CD4-positive, alpha-beta T cell treated with Interleukin-15 for 4 hours (primary cell): ENCODE measurements around the gene TNS3.

Source experiments
- DNase-seq: peaks from one replicate; pipeline ENCODE4 v3.0.0-alpha.2; 2020; ENCODE audit warnings: low spot score

Gene TNS3

DNA sequence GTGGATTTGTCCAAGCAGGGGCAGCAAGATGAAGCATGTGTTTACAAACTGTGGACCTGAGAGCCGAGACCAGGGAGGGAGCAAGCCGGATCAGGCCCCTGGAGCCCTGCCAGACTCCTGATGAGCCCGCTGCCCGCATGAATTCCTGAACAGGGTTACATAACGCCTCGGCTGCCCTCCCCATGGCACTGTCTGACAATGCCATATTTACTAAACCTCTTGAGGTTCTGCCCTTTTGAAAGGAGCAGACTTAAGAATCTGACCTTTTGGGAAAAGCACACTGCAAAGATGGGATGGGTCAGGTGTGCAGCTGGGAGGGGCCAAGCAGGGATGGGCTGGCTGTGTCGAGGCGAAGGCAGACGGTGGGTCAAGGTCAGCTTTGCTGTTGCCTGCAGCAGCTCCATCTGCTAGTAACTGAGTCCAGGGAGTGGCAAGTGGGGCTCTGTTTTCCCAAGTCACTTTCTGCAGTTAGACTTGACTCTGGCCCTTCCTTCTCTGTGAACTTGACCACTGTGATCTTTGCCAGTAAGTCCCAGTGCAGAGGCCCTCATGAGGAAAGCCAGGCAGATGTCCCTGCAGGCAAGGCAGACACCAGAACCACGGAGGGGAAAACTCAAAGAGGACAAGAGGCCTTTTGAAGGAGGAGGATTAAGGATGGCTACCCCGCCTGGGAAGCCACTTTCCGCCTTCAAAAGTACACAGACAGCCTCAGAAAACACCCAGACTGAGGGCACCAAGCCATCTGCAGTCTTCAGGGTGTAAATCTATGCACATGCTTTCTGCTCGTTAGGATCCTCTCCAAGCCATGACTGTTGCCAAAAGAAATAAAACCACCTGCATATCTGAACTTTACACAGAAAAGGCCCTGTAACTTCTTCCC lies 175.8 kb downstream of the TNS3 start:
- no peak for DNase-seq

DNA sequence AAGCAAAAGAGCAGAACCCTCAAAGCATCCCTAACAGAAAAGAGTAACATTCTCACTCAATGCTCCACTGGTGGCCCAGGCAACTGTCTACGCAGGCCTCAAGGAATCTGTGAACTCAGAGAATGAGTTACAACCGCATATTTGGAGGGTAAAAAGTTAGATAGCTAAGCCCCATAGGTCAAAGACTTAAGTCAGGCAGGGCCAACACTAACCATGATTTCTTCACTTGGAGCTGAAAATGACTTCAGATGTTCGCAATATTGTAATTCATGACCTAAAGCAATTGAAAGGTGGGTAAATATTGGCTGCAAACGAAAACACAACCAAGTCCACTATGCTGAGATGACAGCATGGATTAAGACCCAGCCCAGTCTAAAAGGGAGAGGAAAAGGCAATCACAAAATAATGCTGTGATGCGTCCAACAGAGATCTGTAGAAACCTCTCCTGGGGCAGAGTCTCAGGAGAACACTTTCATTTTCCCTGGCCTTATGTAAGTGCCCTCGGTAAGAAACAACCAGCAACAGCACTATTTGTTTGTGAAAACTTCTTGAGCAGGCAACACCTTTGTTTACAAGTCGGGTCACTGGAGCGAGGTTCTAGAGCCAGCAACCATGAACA lies 176.5 kb downstream of the TNS3 start:
- no peak for DNase-seq

- DNase-seq, result no peak
These were observed 177.9 kb downstream of the TNS3 start for GRCh38 chr7:47404010-47404409.

GRCh38 chr7:47402941-47403866 lies 178.7 kb downstream of the TNS3 start:
- DNase-seq, result no peak

GRCh38 chr7:47401611-47402570 lies 180.0 kb downstream of the TNS3 start:
- DNase-seq, result no peak

GRCh38 chr7:47400741-47401206 lies 181.1 kb downstream of the TNS3 start:
- DNase-seq, result no peak

DNA sequence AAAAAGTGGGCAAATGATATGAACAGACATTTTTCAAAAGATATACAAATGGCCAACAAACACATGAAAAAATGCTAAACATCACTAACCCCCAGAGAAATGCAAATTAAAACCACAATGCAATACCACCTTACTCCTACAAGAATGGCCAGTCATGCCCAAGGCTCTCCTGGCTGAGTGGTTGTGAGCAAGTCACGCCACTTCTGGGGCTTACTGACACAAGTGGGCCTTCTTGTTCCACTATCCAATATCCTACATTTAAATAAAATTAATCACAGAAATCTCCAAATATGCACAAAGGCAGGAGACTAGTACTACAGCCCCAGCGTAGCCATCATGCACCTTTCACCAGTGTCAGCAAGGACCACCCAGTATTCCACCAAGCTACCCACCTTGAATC lies 181.9 kb downstream of the TNS3 start:
- DNase-seq, result no peak

DNA sequence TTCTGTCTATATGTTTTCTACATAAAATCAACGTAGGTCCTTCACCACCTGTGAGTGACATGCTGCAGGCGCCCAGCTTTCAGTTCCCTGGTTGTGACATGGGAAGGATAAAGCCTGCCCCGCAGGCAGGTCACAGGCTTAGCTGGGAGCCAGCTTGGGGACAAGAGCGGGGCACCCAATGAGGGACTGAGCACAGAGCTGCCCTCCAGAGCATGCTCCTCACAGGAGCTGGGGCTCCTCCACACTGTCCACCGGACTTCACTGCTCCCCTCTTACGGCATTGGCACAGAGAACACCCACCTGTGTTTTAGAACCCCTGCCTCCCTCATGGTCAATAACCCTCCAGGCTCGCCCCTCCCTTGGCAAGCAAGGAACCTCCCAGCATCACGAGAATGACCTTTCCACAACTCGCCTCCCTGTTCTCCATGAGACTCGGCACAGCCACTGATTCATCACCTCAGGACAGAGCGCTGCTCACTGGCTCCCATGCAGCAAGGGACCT lies 187.1 kb downstream of the TNS3 start:
- no peak for DNase-seq

GRCh38 chr7:47394216-47394615 lies 187.7 kb downstream of the TNS3 start:
- no peak for DNase-seq

DNA sequence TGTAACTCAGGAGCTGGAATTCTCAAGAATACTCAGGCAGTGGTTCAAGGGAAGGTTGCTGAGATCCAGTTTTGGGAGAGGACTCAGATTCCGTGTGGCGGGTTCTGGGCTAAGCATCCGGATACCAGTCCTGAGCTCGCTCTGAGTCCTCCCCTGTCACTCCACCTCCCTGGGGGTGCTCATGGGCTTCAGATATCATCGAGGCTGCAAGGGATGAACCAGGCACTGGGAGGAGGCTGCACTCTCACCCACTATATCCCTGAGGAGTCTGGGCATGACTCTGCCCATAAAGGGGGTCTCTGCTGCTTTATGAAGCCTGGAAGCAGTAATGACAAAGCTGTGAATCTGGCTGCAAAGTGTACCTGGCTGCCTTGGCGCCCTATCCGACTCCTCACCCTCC lies 188.5 kb downstream of the TNS3 start:
- DNase-seq, result no peak

DNA sequence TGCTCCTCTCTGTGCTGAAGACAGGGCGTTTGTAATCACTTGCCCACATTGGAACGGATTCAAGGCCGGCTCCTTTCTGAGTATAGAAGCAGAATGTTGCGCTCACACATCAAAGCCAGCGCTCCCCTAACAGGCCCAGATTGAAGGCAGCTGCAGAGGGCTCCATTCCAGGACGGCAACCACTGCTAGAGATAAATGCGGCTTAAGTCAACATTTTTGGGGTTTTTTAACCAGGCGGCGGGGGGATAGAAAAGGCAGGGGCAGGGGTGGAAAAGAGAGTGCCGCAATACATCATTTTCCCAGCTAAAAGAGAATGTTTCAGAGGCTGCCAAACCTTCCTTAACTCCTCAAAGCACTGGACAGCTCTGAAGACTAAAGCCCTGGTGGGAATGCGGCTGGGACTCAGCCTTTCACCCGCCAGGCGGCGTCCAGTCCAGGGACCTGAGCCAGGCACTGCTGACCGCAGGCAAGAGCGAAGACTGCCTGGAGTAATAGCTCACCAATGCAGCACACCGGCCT lies 189.6 kb downstream of the TNS3 start:
- no peak for DNase-seq

DNA sequence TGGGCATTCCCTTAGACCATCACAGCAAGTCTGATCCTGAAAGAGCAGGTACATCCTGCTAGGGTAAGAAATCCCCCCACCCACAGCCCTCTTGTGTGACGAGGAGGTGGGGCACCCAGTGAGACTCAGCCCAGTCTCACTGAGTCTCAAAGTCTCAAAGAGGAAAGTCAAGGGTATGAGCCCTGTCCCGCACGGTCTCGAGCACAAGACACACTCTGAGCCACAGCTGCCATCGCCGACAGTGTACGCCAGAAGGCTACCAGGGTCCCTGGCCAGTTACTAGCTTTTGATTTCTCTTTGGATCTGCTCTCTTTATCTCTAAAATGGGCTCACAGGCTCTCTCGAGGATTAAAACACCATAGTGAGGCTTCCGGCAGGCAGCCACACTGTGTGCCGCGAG lies 190.2 kb downstream of the TNS3 start:
- no peak for DNase-seq

GRCh38 chr7:47390914-47391313 lies 191.0 kb downstream of the TNS3 start:
- DNase-seq, result no peak

DNA sequence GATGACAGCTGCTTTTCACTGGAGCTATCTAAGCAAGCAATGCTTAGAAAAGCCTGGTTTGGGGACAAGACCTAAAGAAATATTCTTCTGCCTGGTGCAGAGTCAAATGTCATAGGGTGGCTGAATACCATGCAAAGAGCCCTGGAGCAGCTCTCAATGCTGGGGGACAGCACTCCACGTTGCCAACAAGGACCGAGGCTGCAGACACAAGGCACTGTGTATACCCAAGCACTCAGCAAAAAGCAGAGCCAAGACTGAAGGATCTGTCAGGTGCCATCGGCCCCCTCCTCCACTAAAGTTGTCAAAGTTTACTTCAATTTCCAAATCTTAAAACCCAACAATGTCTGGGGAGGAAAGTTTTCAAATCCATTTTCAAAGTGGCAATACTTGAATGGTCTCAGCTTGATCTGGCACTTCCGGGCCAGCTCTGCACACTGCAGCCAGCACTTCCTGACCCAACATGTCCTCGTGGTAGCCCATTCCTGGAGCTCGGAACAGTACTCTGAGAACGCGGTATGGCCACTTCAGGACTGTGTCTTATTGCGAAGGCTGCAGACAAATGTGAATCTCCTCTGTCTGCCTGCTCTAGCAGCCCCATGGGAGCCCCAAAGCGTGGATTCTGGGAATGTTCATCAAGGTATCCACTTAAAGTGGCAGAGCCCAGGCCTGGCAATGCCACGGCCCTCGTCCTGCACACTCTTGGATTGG lies 191.8 kb downstream of the TNS3 start:
- no peak for DNase-seq

GRCh38 chr7:47389171-47389922 lies 192.6 kb downstream of the TNS3 start:
- DNase-seq, result no peak

- DNase-seq, result no peak
These were observed 194.4 kb downstream of the TNS3 start for GRCh38 chr7:47387506-47387905.

DNA sequence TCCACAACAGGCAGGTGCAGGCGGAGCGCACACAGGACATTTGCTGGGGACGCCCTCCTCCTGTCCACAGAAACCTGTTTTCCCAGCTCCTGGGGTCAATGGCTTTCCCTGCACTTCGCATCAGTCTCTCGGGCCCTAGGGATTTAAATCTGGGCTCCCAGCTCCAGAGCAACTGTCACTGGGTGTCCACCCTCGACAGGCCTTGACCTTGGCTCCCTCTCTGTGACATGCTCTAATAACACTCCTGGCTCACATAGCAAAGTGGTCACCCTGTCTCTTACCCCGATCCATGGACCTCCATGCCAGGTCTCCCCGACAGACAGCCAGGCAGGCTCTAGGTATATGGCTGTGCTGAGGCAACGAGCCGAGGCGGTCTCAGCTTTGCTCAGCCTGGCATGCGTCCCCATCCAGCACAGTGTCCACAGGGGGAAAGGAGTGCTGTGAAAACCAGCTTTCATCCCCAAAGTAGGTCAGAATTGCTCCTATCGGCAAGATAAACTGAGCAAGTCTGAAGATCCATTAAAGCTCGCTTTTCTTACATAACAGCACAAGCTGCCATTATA lies 195.6 kb downstream of the TNS3 start:
- DNase-seq, result no peak

DNA sequence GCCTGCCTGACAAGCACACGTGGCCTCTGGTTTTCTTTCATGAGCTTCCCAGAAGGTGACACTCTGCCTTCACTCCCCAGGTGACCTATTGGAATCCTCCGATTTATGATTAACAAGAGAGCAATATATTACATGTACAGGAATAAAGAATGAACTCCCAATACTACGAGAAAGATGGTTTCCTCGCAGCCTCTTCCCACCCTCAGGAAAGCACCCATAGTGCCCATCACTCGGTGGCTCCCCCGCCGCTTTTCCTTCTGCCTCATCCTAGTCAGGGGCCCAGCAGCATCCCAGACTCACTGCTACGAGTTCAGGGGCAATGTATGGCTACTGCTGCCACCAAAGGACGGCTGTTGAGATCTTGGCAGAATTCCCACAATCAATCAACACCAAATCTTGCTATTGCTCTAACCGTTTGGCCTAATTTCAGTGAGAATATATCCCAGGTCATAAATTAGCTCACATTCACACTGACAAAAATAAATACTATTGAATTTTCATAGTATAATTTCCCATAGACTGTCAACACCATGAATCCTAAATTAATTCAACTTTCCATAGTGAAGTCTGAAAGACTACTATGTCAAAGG lies 196.3 kb downstream of the TNS3 start:
- DNase-seq, result no peak
